ENCODE results near the gene ZBTB7C. TPM values are rescaled to one million over a fixed set of nuclear protein-coding genes. Genes with fewer than 3 reads are reported as not detected.

ZBTB7C gene
- total RNA-seq, 1 donor from 2014 or later = 13.0 TPM

DNA sequence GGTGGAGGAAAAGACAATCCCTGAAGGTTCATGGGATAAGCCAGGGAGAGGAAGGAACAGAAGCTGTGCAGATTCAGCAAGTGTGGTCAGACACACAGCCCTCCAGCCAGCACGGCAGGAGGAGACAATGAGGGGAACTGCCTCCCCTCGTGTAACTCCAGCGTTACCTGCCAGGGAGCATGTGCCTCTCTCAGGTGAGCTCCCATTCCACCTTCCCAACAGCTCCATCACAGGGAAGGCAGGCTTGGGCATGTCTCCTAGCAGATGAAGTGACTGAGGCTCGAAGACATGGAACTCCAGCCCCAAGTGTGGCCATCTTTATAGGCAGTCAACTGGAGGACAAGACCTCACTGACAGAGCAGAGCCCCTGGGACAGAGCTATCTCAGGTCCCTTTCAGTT lies 47.4 kb downstream of the ZBTB7C start:
- peaks cover 7% of the 10 kb centered on the region for H3K36me3 Mint-ChIP-seq
- H3K27me3 Mint-ChIP-seq = peaks cover 3% of the 10 kb centered on the region
- H3K9me3 Mint-ChIP-seq = peaks cover 4% of the 10 kb centered on the region
- H3K4me3 Mint-ChIP-seq = no peak overlapping the region
- no peak overlapping the region for H3K27ac Mint-ChIP-seq
- TF ChIP-seq, protein P1, sequence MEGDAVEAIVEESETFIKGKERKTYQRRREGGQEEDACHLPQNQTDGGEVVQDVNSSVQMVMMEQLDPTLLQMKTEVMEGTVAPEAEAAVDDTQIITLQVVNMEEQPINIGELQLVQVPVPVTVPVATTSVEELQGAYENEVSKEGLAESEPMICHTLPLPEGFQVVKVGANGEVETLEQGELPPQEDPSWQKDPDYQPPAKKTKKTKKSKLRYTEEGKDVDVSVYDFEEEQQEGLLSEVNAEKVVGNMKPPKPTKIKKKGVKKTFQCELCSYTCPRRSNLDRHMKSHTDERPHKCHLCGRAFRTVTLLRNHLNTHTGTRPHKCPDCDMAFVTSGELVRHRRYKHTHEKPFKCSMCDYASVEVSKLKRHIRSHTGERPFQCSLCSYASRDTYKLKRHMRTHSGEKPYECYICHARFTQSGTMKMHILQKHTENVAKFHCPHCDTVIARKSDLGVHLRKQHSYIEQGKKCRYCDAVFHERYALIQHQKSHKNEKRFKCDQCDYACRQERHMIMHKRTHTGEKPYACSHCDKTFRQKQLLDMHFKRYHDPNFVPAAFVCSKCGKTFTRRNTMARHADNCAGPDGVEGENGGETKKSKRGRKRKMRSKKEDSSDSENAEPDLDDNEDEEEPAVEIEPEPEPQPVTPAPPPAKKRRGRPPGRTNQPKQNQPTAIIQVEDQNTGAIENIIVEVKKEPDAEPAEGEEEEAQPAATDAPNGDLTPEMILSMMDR (conservative IDR thresholded peaks at IDR 0.05) = no peak
- peaks cover 38% of the 10 kb centered on the region for H3K4me1 Mint-ChIP-seq (ENCODE audit: unreplicated experiment)
- DNase-seq (ENCODE audit: extremely low spot score, unreplicated experiment) = peak; percentile 50

DNA sequence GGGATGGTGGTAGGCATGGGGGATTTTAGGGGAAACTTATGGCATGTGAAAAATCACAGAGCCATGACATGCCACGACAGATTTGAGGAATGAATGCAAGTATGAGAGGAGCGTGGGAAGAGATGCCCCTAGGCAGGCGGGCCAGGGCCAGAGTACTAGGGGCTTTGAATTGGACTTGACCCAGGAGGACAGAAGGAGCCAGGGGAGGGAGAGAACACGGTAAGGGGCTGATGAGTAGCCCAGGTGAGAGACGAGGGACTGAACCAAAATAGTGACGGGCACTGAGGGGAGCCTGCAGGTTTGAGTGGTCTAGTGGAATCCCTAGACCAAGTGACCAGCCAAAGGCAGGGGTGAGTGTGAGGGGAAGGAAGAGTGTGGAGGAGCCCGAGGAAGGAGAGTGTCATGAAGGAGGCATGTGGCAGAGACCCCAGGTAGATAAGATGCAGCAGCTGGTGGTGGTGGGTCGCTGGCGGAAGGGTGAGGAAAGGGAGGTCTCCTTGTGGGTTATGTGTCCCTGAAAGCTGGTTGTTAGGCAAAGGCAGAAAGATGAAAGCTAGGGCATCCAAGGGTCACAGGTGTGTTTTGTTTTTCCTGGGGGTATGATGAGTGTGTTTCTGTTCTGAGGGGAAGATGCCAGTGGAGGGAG lies 48.7 kb downstream of the ZBTB7C start:
- Mint-ChIP-seq H3K4me1 (ENCODE audit: unreplicated experiment) (peaks cover 41% of the 10 kb centered on the region), H3K27ac (no peak overlapping the region), H3K27me3 (peaks cover 5% of the 10 kb centered on the region), H3K4me3 (no peak overlapping the region), H3K9me3 (peaks cover 4% of the 10 kb centered on the region), H3K36me3 (peaks cover 8% of the 10 kb centered on the region)
- peak; percentile 53 for DNase-seq (ENCODE audit: extremely low spot score, unreplicated experiment)
- TF ChIP-seq, protein P1 (conservative IDR thresholded peaks at IDR 0.05) = no peak

DNA sequence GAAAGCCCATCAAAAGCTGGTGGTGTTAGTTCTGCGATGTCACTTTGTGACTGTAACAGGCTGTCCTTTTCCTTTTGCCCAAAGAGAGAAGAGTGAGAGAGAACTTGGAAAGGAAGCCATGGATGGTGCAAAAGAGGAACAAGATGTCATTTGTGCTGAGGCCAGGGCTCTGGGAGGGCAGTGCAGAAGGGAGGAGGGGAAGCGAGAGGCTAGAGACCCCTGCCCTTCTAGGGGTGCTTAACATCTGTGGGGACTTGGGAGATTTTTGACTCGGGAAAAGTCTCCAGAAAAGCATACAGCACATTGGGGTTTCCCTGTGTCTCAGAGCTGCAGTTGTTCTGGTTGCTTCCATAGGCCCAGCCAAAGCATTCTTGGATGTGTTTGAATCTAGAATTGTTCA lies 49.6 kb downstream of the ZBTB7C start:
- DNase-seq (ENCODE audit: extremely low spot score, unreplicated experiment) = peak; percentile 20
- no peaks in the 10 kb centered on the region for H3K9me3 Mint-ChIP-seq
- H3K27me3 Mint-ChIP-seq = peaks cover 5% of the 10 kb centered on the region
- no peak overlapping the region for H3K27ac Mint-ChIP-seq
- H3K36me3 Mint-ChIP-seq = peaks cover 5% of the 10 kb centered on the region
- no peak overlapping the region for H3K4me3 Mint-ChIP-seq
- peaks cover 50% of the 10 kb centered on the region for H3K4me1 Mint-ChIP-seq (ENCODE audit: unreplicated experiment)
- TF ChIP-seq, protein P1 (conservative IDR thresholded peaks at IDR 0.05) = no peak

DNA sequence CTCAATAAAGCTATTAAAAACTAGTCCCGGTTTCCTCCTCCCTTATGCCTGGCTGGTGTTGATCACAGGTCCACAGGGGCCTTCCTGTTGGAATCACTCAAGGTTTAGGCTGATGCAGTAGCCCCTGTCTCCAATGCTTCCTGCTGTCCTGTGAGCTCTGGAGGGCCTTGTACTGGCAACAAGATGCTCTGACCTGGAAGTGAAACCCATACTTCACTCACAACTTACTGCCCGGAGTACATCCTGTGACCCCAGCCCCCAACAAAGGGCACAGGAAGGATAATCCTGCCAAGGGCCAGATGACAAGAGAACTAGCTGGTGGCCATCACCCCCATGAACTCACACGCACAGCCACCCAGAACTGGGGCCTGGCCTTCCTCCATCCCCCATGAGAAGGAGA lies 50.3 kb downstream of the ZBTB7C start:
- no peak overlapping the region for H3K4me3 Mint-ChIP-seq
- peaks cover 54% of the 10 kb centered on the region for H3K4me1 Mint-ChIP-seq (ENCODE audit: unreplicated experiment)
- H3K27me3 Mint-ChIP-seq = peaks cover 5% of the 10 kb centered on the region
- H3K36me3 Mint-ChIP-seq = peaks cover 5% of the 10 kb centered on the region
- peak; percentile 39 for DNase-seq (ENCODE audit: extremely low spot score, unreplicated experiment)
- TF ChIP-seq, protein P1 (conservative IDR thresholded peaks at IDR 0.05) = no peak
- no peak overlapping the region for H3K27ac Mint-ChIP-seq
- H3K9me3 Mint-ChIP-seq = no peaks in the 10 kb centered on the region

DNA sequence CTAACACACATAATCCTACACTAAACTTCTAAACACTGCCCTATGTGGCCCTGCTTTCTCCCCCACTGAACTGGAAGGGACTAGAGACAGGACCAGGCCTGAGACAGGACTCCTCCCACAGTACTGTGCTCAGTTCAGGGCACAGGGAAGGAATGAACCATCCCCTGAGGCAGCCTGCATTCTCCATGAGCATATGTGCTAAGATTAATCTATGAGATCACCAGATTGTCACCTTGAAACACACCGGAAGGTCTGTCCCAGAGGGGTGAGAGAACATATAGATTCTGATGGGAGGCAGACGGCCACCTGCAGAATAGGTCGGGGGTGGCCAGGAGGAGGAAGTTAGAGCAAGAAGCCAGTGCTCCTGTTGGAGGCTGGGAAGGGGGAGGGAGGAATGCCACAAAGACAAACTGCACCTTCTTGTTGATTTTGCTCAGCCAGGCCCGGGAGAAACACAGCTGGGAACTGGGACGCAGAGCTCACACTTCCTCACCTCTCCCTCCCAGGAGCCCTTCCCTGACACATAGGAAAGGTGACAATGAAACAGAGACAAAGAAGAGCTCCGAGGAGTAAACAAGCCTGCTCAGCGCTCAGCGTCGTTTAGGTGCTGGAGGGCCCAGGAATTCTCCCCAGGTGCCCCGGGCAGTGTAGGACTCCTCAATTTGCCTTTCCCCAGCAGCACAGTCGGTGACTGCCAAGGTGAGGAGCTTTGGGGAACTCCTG lies 52.1 kb downstream of the ZBTB7C start:
- Mint-ChIP-seq H3K27ac (peak overlapping the region; percentile 92), H3K27me3 (peaks cover 5% of the 10 kb centered on the region)
- peak; percentile 51 for DNase-seq (ENCODE audit: extremely low spot score, unreplicated experiment)

More for the DNA sequence above, 52.1 kb downstream of the ZBTB7C start:
- Mint-ChIP-seq H3K4me1 (ENCODE audit: unreplicated experiment) (peaks cover 47% of the 10 kb centered on the region), H3K9me3 (no peaks in the 10 kb centered on the region), H3K4me3 (peak overlapping the region; percentile 73), H3K36me3 (peaks cover 5% of the 10 kb centered on the region)
- TF ChIP-seq, protein P1 (conservative IDR thresholded peaks at IDR 0.05) = no peak

All from type B pancreatic cell (in vitro differentiated cells).